CD4-positive, alpha-beta memory T cell (primary cell): ENCODE measurements around the gene RNU5D-1. TPM values are rescaled to one million over a fixed set of nuclear protein-coding genes. Genes with fewer than 3 reads are reported as not detected.

Experiments
- CTCF ChIA-PET: fragments of 350-600 bp; sonication (Branson Sonifier 250); formaldehyde crosslinking; loops from one replicate; lab custom pipeline; 2021; ENCODE audit warnings: inconsistent platforms; ENCODE audit not compliant: partially characterized antibody; lab: Charles Lee
- POLR2A ChIA-PET: fragments of 350-600 bp; sonication (Branson Sonifier 250); formaldehyde crosslinking; loops from one replicate; lab custom pipeline; 2021; ENCODE audit not compliant: partially characterized antibody; lab: Charles Lee
- DNase-seq, 5 donors: peaks; one replicate each; pipeline versions ENCODE4 v3.0.0 to v3.0.0-alpha.2; 2020 to 2022; ENCODE audit warnings: mixed read lengths in 1 of 5
- H3K27ac ChIP-seq: one replicate; pipeline ENCODE4 v1.7.0; 2013; ENCODE audit warnings: low read depth, low read length
- H3K27me3 ChIP-seq: 2 replicates; pipeline ENCODE4 v1.7.0; 2013; ENCODE audit warnings: mild to moderate bottlenecking, low read length, moderate library complexity; ENCODE audit not compliant: insufficient read depth
- H3K36me3 ChIP-seq: 2 replicates; pipeline ENCODE4 v1.7.0; 2013; ENCODE audit warnings: mild to moderate bottlenecking, low read length, moderate library complexity; ENCODE audit not compliant: insufficient read depth
- H3K4me1 ChIP-seq: 2 replicates; pipeline ENCODE4 v1.7.0; 2013; ENCODE audit warnings: mild to moderate bottlenecking, low read length, moderate library complexity; ENCODE audit not compliant: insufficient read depth
- H3K4me3 ChIP-seq, 2 donors: one replicate each; pipeline ENCODE4 v1.7.0; 2013; ENCODE audit warnings: low read length in 2 of 2, mild to moderate bottlenecking in 1 of 2
- H3K9me3 ChIP-seq, 2 donors: one replicate each; pipeline ENCODE4 v1.7.0; 2013; ENCODE audit warnings: low read length in 2 of 2, control low read depth in 1 of 2; ENCODE audit not compliant: control insufficient read depth in 1 of 2
- H3K27ac Mint-ChIP-seq, 7 donors: one replicate each; pipeline ENCODE4 v1.8.0; 2020 to 2021; ENCODE audit warnings: mixed read lengths in 7 of 7, mild to moderate bottlenecking in 6 of 7, inconsistent platforms in 3 of 7, moderate library complexity in 3 of 7
- H3K27me3 Mint-ChIP-seq, 2 donors: one replicate each; pipeline ENCODE4 v1.8.0; 2020 to 2021; ENCODE audit warnings: mixed read lengths in 2 of 2
- H3K36me3 Mint-ChIP-seq, 2 donors: one replicate each; pipeline ENCODE4 v1.8.0; 2020 to 2021; ENCODE audit warnings: mixed read lengths in 2 of 2, inconsistent platforms in 1 of 2, mild to moderate bottlenecking in 1 of 2
- H3K4me1 Mint-ChIP-seq, 4 donors: one replicate each; pipeline ENCODE4 v1.8.0; 2020 to 2021; ENCODE audit warnings: mixed read lengths in 4 of 4, mild to moderate bottlenecking in 1 of 4
- H3K4me3 Mint-ChIP-seq, 8 donors: one replicate each; pipeline ENCODE4 v1.8.0; 2020 to 2021; ENCODE audit warnings: mixed read lengths in 8 of 8, mild to moderate bottlenecking in 7 of 8, moderate library complexity in 6 of 8, inconsistent platforms in 3 of 8
- H3K9me3 Mint-ChIP-seq, 8 donors: one replicate each; pipeline ENCODE4 v1.8.0; 2020 to 2021; ENCODE audit warnings: mixed read lengths in 8 of 8, mild to moderate bottlenecking in 5 of 8, inconsistent platforms in 3 of 8, moderate library complexity in 1 of 8
- intact Hi-C: fragments of 100-400 bp; cut with micrococcal nuclease; formaldehyde crosslinking; loops from one replicate; pipeline ENCODE4 v1.15.1; 2023
- polyA plus RNA-seq, 2 donors: library from polyadenylated mRNA; unstranded; fragments of 300-500 nt; fragmentation: Illumina TruSeq; gene quantifications; one replicate each; pipeline ENCODE4 v1.2.3, GENCODE V29; 2021
- total RNA-seq, 2 experiments: library from RNA; stranded (reverse); gene quantifications; one replicate each; pipeline ENCODE4 v1.2.3, GENCODE V29; 2021

The RNU5D-1 gene
- total and polyA plus RNA-seq, 4 experiments from 2014 or later = not detected

DNA sequence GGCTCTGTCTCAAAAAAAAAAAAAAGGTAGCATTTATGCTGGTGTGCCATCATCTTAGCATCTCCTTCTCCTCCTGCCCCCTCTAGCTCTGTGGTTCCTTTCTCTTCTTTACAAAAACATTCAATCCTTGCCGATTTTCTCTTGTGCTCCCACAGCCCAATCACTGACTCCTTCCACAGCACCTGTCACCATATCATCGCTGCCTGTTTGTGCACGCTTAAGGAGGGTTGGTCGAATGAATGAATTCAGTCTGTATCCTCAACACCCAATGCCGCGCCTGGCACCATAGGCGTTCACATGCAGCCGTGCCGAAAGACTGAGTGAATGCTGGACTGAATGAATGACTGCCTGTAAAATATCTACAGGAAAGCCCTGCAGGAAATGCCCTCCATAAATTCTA lies 7.9 kb downstream of the RNU5D-1 start:
- Mint-ChIP-seq H3K4me1 (peaks cover 46 to 71% (median 55%) of the 10 kb centered on the region in 4 donors), H3K9me3 (no peaks in the 10 kb centered on the region), H3K27me3 (no peaks in the 10 kb centered on the region), H3K4me3 (peak overlapping the region; percentile 76 to 92 (median 84)), H3K36me3 (peaks cover 0 to 2% of the 10 kb centered on the region in 2 donors), H3K27ac (peak overlapping the region; percentile 87 to 97 (median 94))
- Histone ChIP-seq H3K27ac (peak overlapping the region; percentile 50), H3K36me3 (no peaks in the 10 kb centered on the region), H3K9me3 (no peaks in the 10 kb centered on the region), H3K27me3 (no peaks in the 10 kb centered on the region), H3K4me1 (peaks cover 58% of the 10 kb centered on the region), H3K4me3 (peak overlapping the region in 1 of 2 donors; percentile 45)
- DNase-seq = no peak
- intact Hi-C loops = no loop called here
- CTCF ChIA-PET = interaction anchor here (0.6 to 1.4 kb wide), 4 partner anchors 8 to 96 kb away, joined by 3 to 6 read pairs (median 4); partner anchors contain the start of gene RNU5D-1
- POLR2A ChIA-PET = interaction anchor here (1.0 to 8.6 kb wide), 14 partner anchors 8 to 963 kb away, joined by 3 to 182 read pairs (median 20); partner anchors contain the start of genes BTBD19, DYNLT4, GPBP1L1 and HECTD3

DNA sequence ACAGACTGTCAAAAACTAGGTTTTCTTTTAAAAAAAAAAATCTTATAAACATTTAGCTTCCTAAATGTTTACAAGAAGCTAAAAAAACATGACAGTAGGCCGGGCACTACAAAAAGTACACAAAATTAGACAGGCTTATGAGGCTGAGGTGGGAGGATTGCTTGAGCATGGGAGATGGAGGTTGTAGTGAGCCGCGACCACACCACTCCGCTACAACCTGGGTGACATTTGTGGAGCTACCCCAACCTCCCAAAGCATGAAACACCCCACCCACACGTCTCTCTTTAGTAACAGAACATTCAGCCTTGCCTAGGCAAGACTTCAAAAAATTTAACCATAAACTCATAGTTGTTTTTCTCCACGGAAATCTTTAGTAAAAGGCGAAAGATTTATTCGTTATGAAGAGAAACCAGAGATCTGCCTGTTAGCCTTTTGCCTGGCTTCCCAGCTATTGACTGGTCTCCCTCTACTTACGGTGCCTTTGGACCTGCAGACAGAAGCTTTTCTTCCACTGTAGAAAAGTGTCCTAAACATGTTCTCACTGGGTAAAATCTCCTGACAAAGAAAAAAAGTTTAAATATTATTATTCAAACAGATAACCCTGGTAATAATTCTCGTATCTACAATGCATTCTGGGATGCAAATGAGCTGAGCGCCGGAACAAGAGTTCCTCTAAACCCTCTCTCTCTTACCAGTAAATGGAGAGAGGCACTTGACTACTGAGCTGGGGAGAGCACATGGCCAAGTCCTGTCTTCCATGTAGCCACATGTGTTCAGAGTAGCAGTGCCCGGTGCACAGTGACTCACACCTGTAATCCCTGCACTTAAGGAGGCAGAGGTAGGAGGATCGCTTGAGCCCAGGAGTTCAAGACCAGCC lies 9.2 kb downstream of the RNU5D-1 start:
- peaks cover 58% of the 10 kb centered on the region for H3K4me1 ChIP-seq
- intact Hi-C loops = loop anchor here (1.0 kb wide), 1 partner anchor 10 kb away; the partner anchor contains the start of gene RNU5D-1
- Mint-ChIP-seq H3K36me3 (peaks cover 0 to 2% of the 10 kb centered on the region in 2 donors), H3K9me3 (no peaks in the 10 kb centered on the region), H3K27ac (peak overlapping the region; percentile 89 to 97 (median 94)), H3K27me3 (no peaks in the 10 kb centered on the region), H3K4me1 (peaks cover 50 to 74% (median 62%) of the 10 kb centered on the region in 4 donors), H3K4me3 (peak overlapping the region; percentile 57 to 87 (median 80))
- no peaks in the 10 kb centered on the region for H3K27me3 ChIP-seq
- peak; percentile 77 to 85 (median 79) for DNase-seq
- H3K36me3 ChIP-seq = no peaks in the 10 kb centered on the region
- no peak overlapping the region for H3K4me3 ChIP-seq
- peak overlapping the region; percentile 51 for H3K27ac ChIP-seq
- CTCF ChIA-PET = interaction anchor here (0.6 to 12.0 kb wide), 10 partner anchors 9 to 771 kb away, joined by 3 to 175 read pairs (median 5); partner anchors contain the start of genes BEST4, BTBD19 and RNU5D-1
- POLR2A ChIA-PET = interaction anchor here (0.5 to 8.6 kb wide), 41 partner anchors 9 to 965 kb away, joined by 3 to 182 read pairs (median 6); partner anchors contain the start of genes ARMH1, BTBD19, CCDC163 and DMAP1
- no peaks in the 10 kb centered on the region for H3K9me3 ChIP-seq

DNA sequence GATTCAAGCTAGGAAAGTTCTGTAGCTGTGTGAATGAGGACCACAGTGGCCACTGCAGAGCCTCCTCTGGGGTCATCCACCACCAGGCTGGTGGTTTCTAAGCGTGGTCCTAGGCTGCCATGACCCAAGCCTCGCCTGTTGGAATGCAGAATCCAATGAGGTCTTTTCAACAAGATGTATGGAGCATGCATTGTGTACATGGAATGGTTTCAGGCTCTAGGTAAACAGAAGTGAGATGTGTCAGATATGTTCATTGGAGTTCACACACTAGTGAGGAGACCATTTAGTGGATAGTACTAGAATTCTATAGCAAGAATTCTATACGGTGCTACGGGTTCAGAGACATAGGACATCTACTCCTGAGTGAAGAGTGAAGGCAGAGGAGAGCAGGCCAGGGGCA lies 10.7 kb downstream of the RNU5D-1 start:
- Histone ChIP-seq H3K27me3 (no peaks in the 10 kb centered on the region), H3K4me3 (no peak overlapping the region), H3K4me1 (peaks cover 65% of the 10 kb centered on the region), H3K9me3 (no peaks in the 10 kb centered on the region), H3K36me3 (no peaks in the 10 kb centered on the region), H3K27ac (no peak overlapping the region)
- no peaks in the 10 kb centered on the region for H3K27me3 Mint-ChIP-seq
- no peak for DNase-seq
- intact Hi-C loops = no loop called here
- H3K9me3 Mint-ChIP-seq = no peaks in the 10 kb centered on the region
- H3K4me1 Mint-ChIP-seq = peaks cover 55 to 83% (median 70%) of the 10 kb centered on the region in 4 donors
- peaks cover 0 to 1% of the 10 kb centered on the region in 2 donors for H3K36me3 Mint-ChIP-seq
- peak overlapping the region; percentile 26 to 96 (median 93) for H3K27ac Mint-ChIP-seq
- peak overlapping the region in 7 of 8 donors; percentile 3 to 87 (median 59) for H3K4me3 Mint-ChIP-seq
- POLR2A ChIA-PET = interaction anchor here (1.7 to 8.6 kb wide), 8 partner anchors 11 to 292 kb away, joined by 4 to 182 read pairs (median 40); partner anchors contain the start of genes BTBD19, DYNLT4, HECTD3 and KIF2C
- CTCF ChIA-PET = interaction anchor here (1.1 to 12.0 kb wide), 2 partner anchors 11 to 56 kb away, joined by 3 to 175 read pairs; partner anchors contain the start of gene RNU5D-1

- H3K4me1 Mint-ChIP-seq = peaks cover 55 to 83% (median 71%) of the 10 kb centered on the region in 4 donors
- no peak for DNase-seq
- H3K27me3 Mint-ChIP-seq = no peaks in the 10 kb centered on the region
- ChIA-PET CTCF (interaction anchor here (12.0 kb wide), 1 partner anchor 12 kb away, joined by 175 read pairs; the partner anchor contains the start of gene RNU5D-1), POLR2A (interaction anchor here (0.7 to 8.6 kb wide), 6 partner anchors 11 to 781 kb away, joined by 3 to 182 read pairs (median 10); partner anchors contain the start of genes BTBD19, MMACHC, RNU5D-1 and RPS8)
- peak overlapping the region in 2 of 8 donors; percentile 10 to 35 for H3K4me3 Mint-ChIP-seq
- H3K4me3 ChIP-seq = no peak overlapping the region
- H3K4me1 ChIP-seq = peaks cover 65% of the 10 kb centered on the region
- peak overlapping the region in 3 of 7 donors; percentile 62 to 79 (median 75) for H3K27ac Mint-ChIP-seq
- H3K27ac ChIP-seq = no peak overlapping the region
- no peaks in the 10 kb centered on the region for H3K27me3 ChIP-seq
- no peaks in the 10 kb centered on the region for H3K36me3 Mint-ChIP-seq
- no peaks in the 10 kb centered on the region for H3K36me3 ChIP-seq
- no peaks in the 10 kb centered on the region for H3K9me3 Mint-ChIP-seq
- no peaks in the 10 kb centered on the region for H3K9me3 ChIP-seq
- intact Hi-C loops = loop anchor here (5.0 kb wide), 2 partner anchors 293 to 583 kb away; partner anchors contain the start of genes HECTD3 and UROD
Measured at GRCh38 chr1:44719318-44719717, 11.7 kb downstream of the RNU5D-1 start.

DNA sequence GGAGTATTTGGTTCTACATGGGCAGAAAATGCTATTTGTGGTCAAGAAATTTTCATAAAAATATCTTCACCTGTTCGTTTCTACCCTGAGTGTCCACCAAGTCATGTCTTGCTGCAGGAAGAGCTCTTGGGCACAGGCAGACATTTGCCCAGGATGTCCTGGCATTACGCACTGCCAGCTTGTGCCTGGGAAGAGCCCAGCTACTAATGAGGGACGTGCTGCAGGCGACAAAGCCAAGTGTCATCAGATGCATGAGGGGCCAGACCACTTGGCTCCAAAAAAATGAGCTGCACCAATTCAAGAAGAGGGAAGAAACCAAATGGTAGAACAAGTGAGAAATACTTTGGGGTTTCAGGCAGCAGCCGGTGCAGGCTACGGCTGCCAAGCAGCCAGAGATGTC lies 12.9 kb downstream of the RNU5D-1 start:
- peaks cover 46 to 73% (median 62%) of the 10 kb centered on the region in 4 donors for H3K4me1 Mint-ChIP-seq

GRCh38 chr1:44717653-44718052 lies 13.3 kb downstream of the RNU5D-1 start:
- H3K9me3 ChIP-seq = no peaks in the 10 kb centered on the region
- H3K36me3 ChIP-seq = no peaks in the 10 kb centered on the region
- no peaks in the 10 kb centered on the region for H3K27me3 Mint-ChIP-seq
- intact Hi-C loops = loop anchor here (5.0 kb wide), 2 partner anchors 295 to 585 kb away; partner anchors contain the start of genes HECTD3 and UROD
- ChIA-PET CTCF (interaction anchor here (1.1 to 12.0 kb wide), 6 partner anchors 9 to 118 kb away, joined by 3 to 175 read pairs (median 4); partner anchors contain the start of gene RNU5D-1), POLR2A (interaction anchor here (0.8 to 8.6 kb wide), 3 partner anchors 9 to 58 kb away, joined by 3 to 182 read pairs (median 15); partner anchors contain the start of genes RNU5D-1 and RPS8)
- H3K4me1 Mint-ChIP-seq = peaks cover 45 to 69% (median 59%) of the 10 kb centered on the region in 4 donors
- peaks cover 50% of the 10 kb centered on the region for H3K4me1 ChIP-seq
- no peaks in the 10 kb centered on the region for H3K9me3 Mint-ChIP-seq
- no peak overlapping the region for H3K4me3 ChIP-seq
- no peak for DNase-seq
- H3K27ac ChIP-seq = no peak overlapping the region
- no peaks in the 10 kb centered on the region for H3K36me3 Mint-ChIP-seq
- peak overlapping the region in 2 of 7 donors; percentile 14 to 80 for H3K27ac Mint-ChIP-seq
- peak overlapping the region in 1 of 8 donors; percentile 32 for H3K4me3 Mint-ChIP-seq
- H3K27me3 ChIP-seq = no peaks in the 10 kb centered on the region

More for the DNA sequence above, 12.9 kb downstream of the RNU5D-1 start:
- no peaks in the 10 kb centered on the region for H3K9me3 ChIP-seq
- ChIA-PET CTCF (interaction anchor here (0.7 to 12.0 kb wide), 5 partner anchors 9 to 57 kb away, joined by 3 to 175 read pairs (median 6); partner anchors contain the start of gene RNU5D-1), POLR2A (interaction anchor here (0.8 to 8.6 kb wide), 3 partner anchors 9 to 57 kb away, joined by 3 to 182 read pairs (median 15); partner anchors contain the start of genes RNU5D-1 and RPS8)
- intact Hi-C loops = loop anchor here (5.0 kb wide), 2 partner anchors 294 to 584 kb away; partner anchors contain the start of genes HECTD3 and UROD
- peaks cover 54% of the 10 kb centered on the region for H3K4me1 ChIP-seq
- H3K27me3 Mint-ChIP-seq = no peaks in the 10 kb centered on the region
- H3K36me3 ChIP-seq = no peaks in the 10 kb centered on the region
- H3K36me3 Mint-ChIP-seq = no peaks in the 10 kb centered on the region
- peak overlapping the region in 1 of 8 donors; percentile 32 for H3K4me3 Mint-ChIP-seq
- H3K27ac ChIP-seq = no peak overlapping the region
- no peaks in the 10 kb centered on the region for H3K9me3 Mint-ChIP-seq
- no peak overlapping the region for H3K4me3 ChIP-seq
- peak overlapping the region in 1 of 7 donors; percentile 14 for H3K27ac Mint-ChIP-seq
- H3K27me3 ChIP-seq = no peaks in the 10 kb centered on the region
- no peak for DNase-seq
